ENCODE data around the gene CHCHD6. TPM values are rescaled to one million over a fixed set of nuclear protein-coding genes. Genes with fewer than 3 reads are reported as not detected.

Gene CHCHD6
- total RNA-seq (10 to 100 TPM; 22.5 to 31.5 TPM), polyA plus RNA-seq (ENCODE audit: insufficient read length in 2 of 2) (10 to 100 TPM; 68.0 to 70.2 TPM)
- long read RNA-seq, donor 1, transcript CHCHD6-201 (8 exons, 1,006 nt), result major isoform, 38 of 64 reads
- long read RNA-seq, donor 1, partial matches to known transcripts, result 19 of 64 reads
- long read RNA-seq, donor 1, other reads (novel, unspliced or antisense), result 7 of 64 reads
- long read RNA-seq, donor 2, transcript CHCHD6-201 (8 exons, 1,006 nt), result major isoform, 15 of 15 reads
- long read RNA-seq, donor 2, partial matches to known transcripts, result 0 of 15 reads
- long read RNA-seq, donor 2, other reads (novel, unspliced or antisense), result 0 of 15 reads
- long read RNA-seq, donor 3, transcript CHCHD6-201 (8 exons, 1,006 nt), result major isoform, 13 of 19 reads
- long read RNA-seq, donor 3, partial matches to known transcripts, result 6 of 19 reads
- long read RNA-seq, donor 3, other reads (novel, unspliced or antisense), result 0 of 19 reads
- long read RNA-seq, donor 4, transcript CHCHD6-201 (8 exons, 1,006 nt), result major isoform, 16 of 33 reads
- long read RNA-seq, donor 4, partial matches to known transcripts, result 17 of 33 reads
- long read RNA-seq, donor 4, other reads (novel, unspliced or antisense), result 0 of 33 reads

GRCh38 chr3:126703512-126704493 lies at the start of gene CHCHD6:
Gene CHCHD6, plus strand, starts transcription at chr3:126704240. Its CDS starts 73 bp downstream, at chr3:126704313.
- peaks cover 15% of the 10 kb centered on the region for H3K4me1 ChIP-seq (ENCODE audit: control insufficient read depth, insufficient read depth, low read length)
- H3K27ac ChIP-seq (ENCODE audit: low read depth, low read length), result no peak within 1 kb of the TSS
- peaks cover 6% of the 10 kb centered on the region for H3K36me3 ChIP-seq (ENCODE audit: control insufficient read depth, insufficient read depth, low read length)
- peak; percentile 92 to 98 (median 94) for DNase-seq (ENCODE audit: low read depth in 4 of 6, low spot score in 6 of 6)
- WGBS (ENCODE audit: insufficient coverage), result under 1% methylated on average over 69 of the region's 69 CpGs
- H3K4me3 ChIP-seq (ENCODE audit: low read depth, low read length), result peak within 1 kb of the TSS; percentile 70
- H3K27me3 ChIP-seq (ENCODE audit: control insufficient read depth, insufficient read depth, low read length), result no peaks in the 10 kb centered on the region
- H3K9me3 ChIP-seq (ENCODE audit: control insufficient read depth, insufficient read depth, low read length), result no peaks in the 10 kb centered on the region

GRCh38 chr3:126654571-126655383 lies 49.3 kb upstream of the CHCHD6 start, which contains the start of gene TXNRD3:
Gene TXNRD3, minus strand, starts transcription at chr3:126655124.
- Histone ChIP-seq H3K27ac (ENCODE audit: low read depth, low read length) (no peak within 1 kb of the TSS), H3K4me3 (ENCODE audit: low read depth, low read length) (peak within 1 kb of the TSS; percentile 39), H3K27me3 (ENCODE audit: control insufficient read depth, insufficient read depth, low read length) (no peaks in the 10 kb centered on the region), H3K4me1 (ENCODE audit: control insufficient read depth, insufficient read depth, low read length) (peaks cover 5% of the 10 kb centered on the region), H3K36me3 (ENCODE audit: control insufficient read depth, insufficient read depth, low read length) (no peaks in the 10 kb centered on the region), H3K9me3 (ENCODE audit: control insufficient read depth, insufficient read depth, low read length) (no peaks in the 10 kb centered on the region)
- peak in 5 of 6 donors; percentile 52 to 94 (median 67) for DNase-seq (ENCODE audit: low read depth in 4 of 6, low spot score in 6 of 6)
- WGBS (ENCODE audit: insufficient coverage), result under 1% methylated on average over 99 of the region's 102 CpGs

- H3K36me3 ChIP-seq (ENCODE audit: control insufficient read depth, insufficient read depth, low read length), result no peaks in the 10 kb centered on the region
- DNase-seq (ENCODE audit: low read depth in 4 of 6, low spot score in 6 of 6), result no peak
- no peak overlapping the region for H3K27ac ChIP-seq (ENCODE audit: low read depth, low read length)
- H3K27me3 ChIP-seq (ENCODE audit: control insufficient read depth, insufficient read depth, low read length), result no peaks in the 10 kb centered on the region
- no peak overlapping the region for H3K4me3 ChIP-seq (ENCODE audit: low read depth, low read length)
- peaks cover 9% of the 10 kb centered on the region for H3K4me1 ChIP-seq (ENCODE audit: control insufficient read depth, insufficient read depth, low read length)
- H3K9me3 ChIP-seq (ENCODE audit: control insufficient read depth, insufficient read depth, low read length), result no peaks in the 10 kb centered on the region
- WGBS (ENCODE audit: insufficient coverage), result 93% methylated on average over 11 of the region's 11 CpGs
These were observed 48.2 kb upstream of the CHCHD6 start for GRCh38 chr3:126655887-126656286.

- Histone ChIP-seq H3K27ac (ENCODE audit: low read depth, low read length) (no peak overlapping the region), H3K36me3 (ENCODE audit: control insufficient read depth, insufficient read depth, low read length) (no peaks in the 10 kb centered on the region), H3K9me3 (ENCODE audit: control insufficient read depth, insufficient read depth, low read length) (no peaks in the 10 kb centered on the region), H3K27me3 (ENCODE audit: control insufficient read depth, insufficient read depth, low read length) (no peaks in the 10 kb centered on the region), H3K4me1 (ENCODE audit: control insufficient read depth, insufficient read depth, low read length) (peaks cover 9% of the 10 kb centered on the region), H3K4me3 (ENCODE audit: low read depth, low read length) (no peak overlapping the region)
- 94% methylated on average over 3 of the region's 8 CpGs for WGBS (ENCODE audit: insufficient coverage)
- DNase-seq (ENCODE audit: low read depth in 4 of 6, low spot score in 6 of 6), result no peak
These were observed 47.5 kb upstream of the CHCHD6 start for GRCh38 chr3:126656371-126657134.

GRCh38 chr3:126657901-126658300 lies 46.1 kb upstream of the CHCHD6 start:
- Histone ChIP-seq H3K36me3 (ENCODE audit: control insufficient read depth, insufficient read depth, low read length) (no peaks in the 10 kb centered on the region), H3K4me1 (ENCODE audit: control insufficient read depth, insufficient read depth, low read length) (peaks cover 9% of the 10 kb centered on the region), H3K9me3 (ENCODE audit: control insufficient read depth, insufficient read depth, low read length) (no peaks in the 10 kb centered on the region), H3K27me3 (ENCODE audit: control insufficient read depth, insufficient read depth, low read length) (no peaks in the 10 kb centered on the region), H3K27ac (ENCODE audit: low read depth, low read length) (no peak overlapping the region), H3K4me3 (ENCODE audit: low read depth, low read length) (no peak overlapping the region)
- DNase-seq (ENCODE audit: low read depth in 4 of 6, low spot score in 6 of 6), result no peak
- WGBS (ENCODE audit: insufficient coverage), result 89% methylated on average over 2 of the region's 2 CpGs

GRCh38 chr3:126658584-126658983 lies 45.5 kb upstream of the CHCHD6 start:
- no peak overlapping the region for H3K4me3 ChIP-seq (ENCODE audit: low read depth, low read length)
- no peaks in the 10 kb centered on the region for H3K9me3 ChIP-seq (ENCODE audit: control insufficient read depth, insufficient read depth, low read length)
- no peak for DNase-seq (ENCODE audit: low read depth in 4 of 6, low spot score in 6 of 6)
- 100% methylated on average over 2 of the region's 3 CpGs for WGBS (ENCODE audit: insufficient coverage)
- no peaks in the 10 kb centered on the region for H3K36me3 ChIP-seq (ENCODE audit: control insufficient read depth, insufficient read depth, low read length)
- no peaks in the 10 kb centered on the region for H3K27me3 ChIP-seq (ENCODE audit: control insufficient read depth, insufficient read depth, low read length)
- peaks cover 9% of the 10 kb centered on the region for H3K4me1 ChIP-seq (ENCODE audit: control insufficient read depth, insufficient read depth, low read length)
- H3K27ac ChIP-seq (ENCODE audit: low read depth, low read length), result no peak overlapping the region

- H3K27me3 ChIP-seq (ENCODE audit: control insufficient read depth, insufficient read depth, low read length), result no peaks in the 10 kb centered on the region
- H3K9me3 ChIP-seq (ENCODE audit: control insufficient read depth, insufficient read depth, low read length), result no peaks in the 10 kb centered on the region
These were observed 43.8 kb upstream of the CHCHD6 start for GRCh38 chr3:126659915-126660886.

More at GRCh38 chr3:126659915-126660886, 43.8 kb upstream of the CHCHD6 start:
- Histone ChIP-seq H3K27ac (ENCODE audit: low read depth, low read length) (no peak overlapping the region), H3K4me1 (ENCODE audit: control insufficient read depth, insufficient read depth, low read length) (peaks cover 13% of the 10 kb centered on the region), H3K36me3 (ENCODE audit: control insufficient read depth, insufficient read depth, low read length) (no peaks in the 10 kb centered on the region), H3K4me3 (ENCODE audit: low read depth, low read length) (no peak overlapping the region)
- WGBS (ENCODE audit: insufficient coverage), result 52% methylated on average over 17 of the region's 19 CpGs
- DNase-seq (ENCODE audit: low read depth in 4 of 6, low spot score in 6 of 6), result no peak
